WI38 (cell line): ENCODE results near the gene SLC39A3.

Source experiments
- H3K4me3 ChIP-seq: 2 replicates; pipeline ENCODE4 v1.5.1; 2011; ENCODE audit warnings: low read depth, mild to moderate bottlenecking, control low read depth, low read length
- CTCF ChIP-seq: IDR thresholded peaks from 2 replicates; pipeline ENCODE4 v1.5.1; 2012; ENCODE audit warnings: low read depth, mild to moderate bottlenecking, control low read depth, low read length

Gene SLC39A3

GRCh38 chr19:2740314-2740656, 468 bp upstream of the SLC39A3 start:
- H3K4me3 ChIP-seq, result no peak overlapping the region
- no peak for TF ChIP-seq CTCF

- H3K4me3 ChIP-seq, result no peak overlapping the region
- TF ChIP-seq CTCF, result no peak
These were observed 3.1 kb downstream of the SLC39A3 start for GRCh38 chr19:2736550-2737190.

- TF ChIP-seq CTCF, result no peak
- H3K4me3 ChIP-seq, result no peak overlapping the region
These were observed 4.4 kb downstream of the SLC39A3 start for GRCh38 chr19:2735374-2735773.

GRCh38 chr19:2734589-2735288, 5.1 kb downstream of the SLC39A3 start:
- no peak overlapping the region for H3K4me3 ChIP-seq
- no peak for TF ChIP-seq CTCF

GRCh38 chr19:2733930-2734588, 5.8 kb downstream of the SLC39A3 start:
- H3K4me3 ChIP-seq, result no peak overlapping the region
- no peak for TF ChIP-seq CTCF

- TF ChIP-seq CTCF, result no peak
- H3K4me3 ChIP-seq, result no peak overlapping the region
These were observed 6.9 kb downstream of the SLC39A3 start for GRCh38 chr19:2732883-2733282.

- H3K4me3 ChIP-seq, result no peak overlapping the region
- no peak for TF ChIP-seq CTCF
These were observed 7.6 kb downstream of the SLC39A3 start for GRCh38 chr19:2732157-2732725.
